K562 (cell line): Measurements from ENCODE around the gene LENEP. TPM values are rescaled to one million over a fixed set of nuclear protein-coding genes. Genes with fewer than 3 reads are reported as not detected.

Source experiments
- BCOR ChIP-seq: fragments of 450-650 bp; IDR thresholded peaks from 2 replicates; pipeline ENCODE4 v1.6.1; 2016
- CAMTA2 ChIP-seq: fragments of 250-450 bp; sonication (Bioruptor Pico); conservative IDR thresholded peaks from 2 replicates; pipeline ENCODE4 v1.5.1; 2022
- CHCHD3 ChIP-seq: fragments of 250-450 bp; sonication (Bioruptor Pico); IDR thresholded peaks from 2 replicates; pipeline ENCODE4 v2.1.2; 2022; ENCODE audit warnings: mild to moderate bottlenecking
- E2F4 ChIP-seq: sonication (generic); formaldehyde crosslinking; IDR thresholded peaks from 2 replicates; pipeline ENCODE4 v1.8.0; 2022; ENCODE audit warnings: mild to moderate bottlenecking, low read depth, missing genetic modification reagents
- ELF2 ChIP-seq: fragments of 250-450 bp; sonication (Bioruptor Pico); IDR thresholded peaks from 2 replicates; pipeline ENCODE4 v1.5.0; 2021; ENCODE audit warnings: mild to moderate bottlenecking
- GATAD2A ChIP-seq: fragments of 450-650 bp; IDR thresholded peaks from 2 replicates; pipeline ENCODE4 v1.6.1; 2017
- HOXB6 ChIP-seq: fragments of 250-450 bp; sonication (Bioruptor Pico); IDR thresholded peaks from 2 replicates; pipeline ENCODE4 v1.5.1; 2022; ENCODE audit warnings: mild to moderate bottlenecking, borderline replicate concordance
- HSF4 ChIP-seq: fragments of 250-450 bp; sonication (Bioruptor Pico); IDR thresholded peaks from 2 replicates; pipeline ENCODE4 v2.1.2; 2022; ENCODE audit warnings: mild to moderate bottlenecking, moderate library complexity, borderline replicate concordance
- KAT8 ChIP-seq: fragments of 450-650 bp; IDR thresholded peaks from 2 replicates; pipeline ENCODE4 v1.6.1; 2016; ENCODE audit warnings: low read depth, mild to moderate bottlenecking
- KDM5B ChIP-seq: fragments of 200-600 bp; sonication (generic); IDR thresholded peaks from 2 replicates; pipeline ENCODE4 v1.6.1; 2012; ENCODE audit warnings: low read depth, mild to moderate bottlenecking, moderate library complexity, low read length, control low read depth, inconsistent platforms; ENCODE audit not compliant: insufficient replicate concordance
- KLF13 ChIP-seq: fragments of 450-650 bp; IDR thresholded peaks from 2 replicates; pipeline ENCODE4 v1.6.1; 2016; ENCODE audit warnings: missing genetic modification characterization, low read depth, mild to moderate bottlenecking, missing compliant biosample characterization, moderate library complexity, borderline replicate concordance
- MBD2 ChIP-seq: sonication (generic); IDR thresholded peaks from 2 replicates; pipeline ENCODE4 v1.6.1; 2016; ENCODE audit warnings: low read depth, borderline replicate concordance
- MTA1 ChIP-seq: fragments of 450-650 bp; IDR thresholded peaks from 2 replicates; pipeline ENCODE4 v1.6.1; 2017; ENCODE audit warnings: borderline replicate concordance
- NCOA1 ChIP-seq: fragments of 450-650 bp; IDR thresholded peaks from 2 replicates; pipeline ENCODE4 v1.6.1; 2016; ENCODE audit warnings: low read depth
- RAD21 ChIP-seq, 2 experiments: fragments of 250-450 bp in 1 of 2; fragments of 450-650 bp in 1 of 2; sonication (Bioruptor Pico) in 1 of 2; formaldehyde crosslinking in 1 of 2; IDR thresholded peaks in 1 of 2; conservative IDR thresholded peaks in 1 of 2; 2 replicates each; pipeline versions ENCODE4 v1.4.0 to v1.8.0; 2020 to 2022; ENCODE audit warnings: mild to moderate bottlenecking in 2 of 2, moderate library complexity in 1 of 2
- SP1 ChIP-seq: sonication (generic); formaldehyde crosslinking; IDR thresholded peaks from 2 replicates; pipeline ENCODE4 v1.8.1; 2022; ENCODE audit warnings: mild to moderate bottlenecking, missing genetic modification reagents
- TAL1 ChIP-seq: fragments of 450-650 bp; IDR thresholded peaks from 2 replicates; pipeline ENCODE4 v1.6.1; 2016; ENCODE audit warnings: mild to moderate bottlenecking
- TCF7L2 ChIP-seq: fragments of 150-350 bp; IDR thresholded peaks from 2 replicates; pipeline ENCODE4 v1.6.1; 2016; ENCODE audit warnings: low read depth, mild to moderate bottlenecking, low read length, moderate library complexity
- THAP12 ChIP-seq: fragments of 250-450 bp; sonication (Bioruptor Pico); IDR thresholded peaks from 2 replicates; pipeline ENCODE4 v1.9.0; 2021; ENCODE audit warnings: mild to moderate bottlenecking, inconsistent platforms
- ZNF324 ChIP-seq: fragments of 250-450 bp; sonication (Bioruptor Pico); IDR thresholded peaks from 2 replicates; pipeline ENCODE4 v1.4.0; 2020; ENCODE audit warnings: mild to moderate bottlenecking
- ZNF609 ChIP-seq: sonication (generic); formaldehyde crosslinking; IDR thresholded peaks from 2 replicates; pipeline ENCODE4 v1.8.1; 2023; ENCODE audit warnings: missing genetic modification reagents, mild to moderate bottlenecking, borderline replicate concordance
- ZNF668 ChIP-seq: fragments of 250-450 bp; sonication (Bioruptor Pico); IDR thresholded peaks from 2 replicates; pipeline ENCODE4 v1.8.0; 2022; ENCODE audit warnings: mild to moderate bottlenecking, inconsistent platforms
- polyA plus RNA-seq, 8 experiments: library from polyadenylated mRNA; depleted of rRNA in 4 of 8; stranded (reverse) in 5 of 8; unstranded in 3 of 8; fragments of >200 nt; fragmentation: Nextera tagmentation in 2 of 8; fragmentation: Illumina TruSeq in 1 of 8; extraction: Ambion mirVana in 2 of 8; extraction: Trizol in 1 of 8; gene quantifications; 2 replicates each; pipeline versions ENCODE4 v1.2.1 to v1.2.3, GENCODE V29; 2011 to 2014; ENCODE audit warnings: inconsistent platforms in 1 of 8, missing spikeins in 1 of 8
- total RNA-seq, 7 experiments: library from RNA; depleted of rRNA in 6 of 7; stranded (reverse); fragments of >200 nt in 6 of 7; fragmentation: Illumina TruSeq in 2 of 7; extraction: Trizol in 2 of 7; gene quantifications; 2 replicates each; pipeline versions ENCODE4 v1.2.1 to v1.2.3, GENCODE V29; 2011 to 2021; ENCODE audit warnings: low replicate concordance in 1 of 7

LENEP gene
- total and polyA plus RNA-seq, 9 of the 15 experiments (the other 6 are each of a cell fraction or from before 2014, with no cell fraction given) = 0.23 to 0.87 (median 0.67) TPM; not detected in 5

- no peak for TF ChIP-seq THAP12 (CRISPR knock-in tag)
- TF ChIP-seq GATAD2A = no peak
- peak; percentile 27 for TF ChIP-seq KDM5B
- TF ChIP-seq MBD2 = no peak
- no peak for TF ChIP-seq ZNF324 (CRISPR knock-in tag)
- no peak for TF ChIP-seq CAMTA2 (CRISPR knock-in tag)
- no peak for TF ChIP-seq ZNF668
- TF ChIP-seq BCOR = peak; percentile 54
- no peak for TF ChIP-seq ELF2 (CRISPR knock-in tag)
- no peak for TF ChIP-seq HOXB6
- no peak for TF ChIP-seq KAT8
- TF ChIP-seq RAD21 (CRISPR knock-in tag; conservative IDR thresholded peaks at IDR 0.05 in 1 of 2, IDR thresholded peaks at IDR 0.05 in 1 of 2) = no peak; a peak in 2 of 4 replicates
- TF ChIP-seq KLF13 (tag) = peak; percentile 99
- TF ChIP-seq SP1 (CRISPR knock-in tag) = peak; percentile 91
- no peak for TF ChIP-seq CHCHD3 (CRISPR knock-in tag)
- TF ChIP-seq E2F4 (CRISPR knock-in tag) = no peak
- no peak for TF ChIP-seq MTA1
- no peak for TF ChIP-seq ZNF609 (CRISPR knock-in tag)
- 0 out of 2 replicates have a peak, but pooled peaks have one; percentile 13 for TF ChIP-seq NCOA1
- no peak for TF ChIP-seq TCF7L2
- peak; percentile 19; the same call in 1 of the 2 replicates for TF ChIP-seq TAL1
- TF ChIP-seq HSF4 (CRISPR knock-in tag) = no peak
Measured at GRCh38 chr1:154973344-154974101, 19.9 kb upstream of the LENEP start (continued).
